Prostate gland (tissue), 2 donors: ENCODE results near the gene KCNT1. TPM values are rescaled to one million over a fixed set of nuclear protein-coding genes. Genes with fewer than 3 reads are reported as not detected.

Experiments used
- DNase-seq: peaks from one replicate; pipeline ENCODE4 v3.0.0-alpha.2; 2019; ENCODE audit warnings: low spot score
- H3K27ac ChIP-seq, 2 donors: fragments of 200-600 bp; sonication (generic); 2 replicates each; pipeline ENCODE4 v1.5.1; 2017 to 2019
- H3K27me3 ChIP-seq: fragments of 200-600 bp; sonication (generic); replicated peaks from 2 replicates; pipeline ENCODE4 v1.5.1; 2019; ENCODE audit not compliant: insufficient read depth
- H3K36me3 ChIP-seq, 2 donors: fragments of 200-600 bp; sonication (generic); 1 replicate in 1 of 2; 2 replicates in 1 of 2; pipeline versions ENCODE4 v1.5.1 to v1.8.1; 2017 to 2019
- H3K4me1 ChIP-seq: fragments of 200-600 bp; sonication (generic); replicated peaks from 2 replicates; pipeline ENCODE4 v1.5.1; 2019
- H3K4me3 ChIP-seq, 2 donors: fragments of 200-600 bp; sonication (generic); 2 replicates each; pipeline ENCODE4 v1.5.1; 2017 to 2019
- H3K9me3 ChIP-seq: fragments of 200-600 bp; sonication (generic); 2 replicates; pipeline ENCODE4 v1.5.1; 2017
- POLR2A ChIP-seq: fragments of 450-650 bp; IDR thresholded peaks from one replicate; pipeline ENCODE4 v1.6.1; 2016; ENCODE audit warnings: antibody characterized with exemption, mild to moderate bottlenecking
- POLR2AphosphoS5 ChIP-seq: sonication (generic); formaldehyde crosslinking; IDR thresholded peaks from one replicate; pipeline ENCODE4 v1.6.1; 2017; ENCODE audit warnings: antibody characterized with exemption
- WGBS: methylation state at CpG from one replicate; pipeline ENCODE4 v1.1.5; 2018; 5-methylcytosine and 5-hydroxymethylcytosine counted together
- intact Hi-C: fragments of 100-400 bp; cut with DNase I; formaldehyde crosslinking; loops from one replicate; pipeline ENCODE4 v1.14.2; 2022
- total RNA-seq, 2 donors: library from RNA; depleted of rRNA; stranded (reverse); fragments of >200 nt; gene quantifications; one replicate each; pipeline ENCODE4 v1.1.0, GENCODE V29; 2016
- TF ChIP-seq, protein P1 (sequence below), 4 experiments: fragments of 200-600 bp in 2 of 4; fragments of 450-650 bp in 2 of 4; sonication (generic) in 2 of 4; IDR thresholded peaks; 1 replicate in 3 of 4; 2 replicates in 1 of 4; pipeline ENCODE4 v1.5.1; 2016 to 2019; ENCODE audit warnings: antibody characterized with exemption in 4 of 4, mild to moderate bottlenecking in 2 of 4, moderate library complexity in 2 of 4

The KCNT1 gene
- 1 to 10 TPM in 1 of 2 donors, under 1 TPM in 1; 0.09 to 3.0 TPM for total RNA-seq

GRCh38 chr9:135701959-135702721 lies at the start of gene KCNT1:
Gene KCNT1 (plus strand): TSS chr9:135702185. CDS start chr9:135702259, 74 bp downstream.
- Histone ChIP-seq H3K4me3 (peak within 1 kb of the TSS in 1 of 2 donors; percentile 16), H3K27ac (no peak within 1 kb of the TSS), H3K9me3 (no peaks in the 10 kb centered on the region), H3K36me3 (no peaks in the 10 kb centered on the region), H3K27me3 (peaks cover 13% of the 10 kb centered on the region), H3K4me1 (peaks cover 4% of the 10 kb centered on the region)
- intact Hi-C loops = no loop called here
- DNase-seq = peak; percentile 10
- no peak for TF ChIP-seq POLR2A
- TF ChIP-seq, protein P1, sequence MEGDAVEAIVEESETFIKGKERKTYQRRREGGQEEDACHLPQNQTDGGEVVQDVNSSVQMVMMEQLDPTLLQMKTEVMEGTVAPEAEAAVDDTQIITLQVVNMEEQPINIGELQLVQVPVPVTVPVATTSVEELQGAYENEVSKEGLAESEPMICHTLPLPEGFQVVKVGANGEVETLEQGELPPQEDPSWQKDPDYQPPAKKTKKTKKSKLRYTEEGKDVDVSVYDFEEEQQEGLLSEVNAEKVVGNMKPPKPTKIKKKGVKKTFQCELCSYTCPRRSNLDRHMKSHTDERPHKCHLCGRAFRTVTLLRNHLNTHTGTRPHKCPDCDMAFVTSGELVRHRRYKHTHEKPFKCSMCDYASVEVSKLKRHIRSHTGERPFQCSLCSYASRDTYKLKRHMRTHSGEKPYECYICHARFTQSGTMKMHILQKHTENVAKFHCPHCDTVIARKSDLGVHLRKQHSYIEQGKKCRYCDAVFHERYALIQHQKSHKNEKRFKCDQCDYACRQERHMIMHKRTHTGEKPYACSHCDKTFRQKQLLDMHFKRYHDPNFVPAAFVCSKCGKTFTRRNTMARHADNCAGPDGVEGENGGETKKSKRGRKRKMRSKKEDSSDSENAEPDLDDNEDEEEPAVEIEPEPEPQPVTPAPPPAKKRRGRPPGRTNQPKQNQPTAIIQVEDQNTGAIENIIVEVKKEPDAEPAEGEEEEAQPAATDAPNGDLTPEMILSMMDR (IDR thresholded peaks at IDR 0.05) = peak; percentile 72 to 94 (median 86)
- TF ChIP-seq POLR2AphosphoS5 = no peak
- WGBS = 8% methylated on average over 62 of the region's 66 CpGs

DNA sequence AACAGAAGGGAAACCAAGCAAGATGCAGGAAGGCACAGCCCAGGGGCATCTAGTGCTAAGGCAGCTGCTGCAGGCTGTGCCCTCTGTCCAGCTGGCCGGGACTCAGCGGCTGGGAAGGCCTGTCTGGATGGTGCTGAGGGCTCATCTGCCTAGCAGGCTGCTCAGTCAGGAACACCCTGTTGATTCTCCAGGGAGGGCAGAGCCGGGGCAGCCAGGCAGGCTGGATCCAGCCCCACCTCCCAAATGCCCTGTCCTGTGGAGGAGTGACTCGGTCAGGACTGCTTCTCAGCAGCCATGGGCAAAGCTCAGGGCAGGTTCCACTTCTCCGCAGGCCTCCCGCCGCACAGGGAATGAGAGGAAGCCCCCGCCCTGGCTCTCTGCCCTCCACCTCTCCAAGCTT lies 46.7 kb upstream of the KCNT1 start:
- H3K27ac ChIP-seq = no peak overlapping the region
- DNase-seq = no peak
- intact Hi-C loops = no loop called here
- 69% methylated on average over 8 of the region's 8 CpGs for WGBS
- peaks cover 6% of the 10 kb centered on the region for H3K27me3 ChIP-seq
- H3K9me3 ChIP-seq = no peaks in the 10 kb centered on the region
- H3K4me3 ChIP-seq = no peak overlapping the region
- H3K4me1 ChIP-seq = no peaks in the 10 kb centered on the region
- no peaks in the 10 kb centered on the region for H3K36me3 ChIP-seq
- TF ChIP-seq POLR2AphosphoS5 = no peak

- no peaks in the 10 kb centered on the region for H3K4me1 ChIP-seq
- intact Hi-C loops = no loop called here
- 84% methylated on average over 15 of the region's 15 CpGs for WGBS
- no peak overlapping the region for H3K27ac ChIP-seq
- H3K9me3 ChIP-seq = no peaks in the 10 kb centered on the region
- TF ChIP-seq, protein P1 (IDR thresholded peaks at IDR 0.05) = no peak
- TF ChIP-seq POLR2A (no peak), POLR2AphosphoS5 (no peak)
- no peak for DNase-seq
- peaks cover 6% of the 10 kb centered on the region for H3K27me3 ChIP-seq
- no peaks in the 10 kb centered on the region for H3K36me3 ChIP-seq
- H3K4me3 ChIP-seq = no peak overlapping the region
Observed at GRCh38 chr9:135657416-135657815, 44.6 kb upstream of the KCNT1 start.

GRCh38 chr9:135659252-135659651 lies 42.7 kb upstream of the KCNT1 start:
- 85% methylated on average over 13 of the region's 13 CpGs for WGBS
- no peaks in the 10 kb centered on the region for H3K36me3 ChIP-seq
- H3K4me1 ChIP-seq = no peaks in the 10 kb centered on the region
- H3K27me3 ChIP-seq = peaks cover 6% of the 10 kb centered on the region
- DNase-seq = no peak
- intact Hi-C loops = no loop called here
- TF ChIP-seq POLR2A (no peak), POLR2AphosphoS5 (no peak)
- TF ChIP-seq, protein P1 (IDR thresholded peaks at IDR 0.05) = no peak
- no peak overlapping the region for H3K4me3 ChIP-seq
- H3K9me3 ChIP-seq = no peaks in the 10 kb centered on the region
- no peak overlapping the region for H3K27ac ChIP-seq

DNA sequence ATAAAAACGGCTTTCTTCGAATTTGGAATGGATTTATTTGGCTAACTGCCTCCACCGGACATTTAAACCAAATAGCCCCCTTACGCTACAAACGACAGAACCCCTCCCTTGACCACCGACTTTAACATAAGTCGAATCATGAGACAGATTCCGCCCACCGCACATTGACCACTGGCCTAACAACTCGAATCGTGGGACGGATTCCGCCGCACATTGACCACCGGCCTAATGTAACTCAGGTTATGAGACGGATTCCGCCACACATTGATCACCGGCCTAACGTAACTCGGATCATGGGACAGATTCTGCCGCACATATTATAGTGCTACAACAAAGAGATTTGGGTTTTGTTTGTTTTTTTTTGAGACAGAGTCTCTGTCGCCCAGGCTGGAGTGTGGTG lies 41.6 kb upstream of the KCNT1 start:
- TF ChIP-seq, protein P1 (IDR thresholded peaks at IDR 0.05) = no peak
- TF ChIP-seq POLR2A = no peak
- no peak for TF ChIP-seq POLR2AphosphoS5
- Histone ChIP-seq H3K27me3 (peaks cover 4% of the 10 kb centered on the region), H3K4me3 (no peak overlapping the region), H3K4me1 (no peaks in the 10 kb centered on the region), H3K27ac (no peak overlapping the region), H3K9me3 (no peaks in the 10 kb centered on the region), H3K36me3 (no peaks in the 10 kb centered on the region)
- intact Hi-C loops = no loop called here
- DNase-seq = no peak
- 91% methylated on average over 22 of the region's 22 CpGs for WGBS
